DOHH2 (cell line): ENCODE results near the gene SLC48A1.

ENCODE experiments used
- H3F3A ChIP-seq: fragments of 200-600 bp; sonication (generic), shearing (Covaris generic); 2 replicates; pipeline ENCODE4 v1.6.0; 2016; ENCODE audit warnings: antibody characterized with exemption, mild to moderate bottlenecking; ENCODE audit not compliant: control insufficient read depth, insufficient read depth
- H3K27ac ChIP-seq: fragments of 200-600 bp; sonication (generic); 2 replicates; pipeline ENCODE4 v1.5.1; 2014; ENCODE audit warnings: low read depth, mild to moderate bottlenecking, low read length, moderate library complexity
- H3K27me3 ChIP-seq: fragments of 200-600 bp; sonication (generic); 2 replicates; pipeline ENCODE4 v1.6.1; 2014; ENCODE audit warnings: mild to moderate bottlenecking, low read length, mixed read lengths; ENCODE audit not compliant: control insufficient read depth
- H3K36me3 ChIP-seq: fragments of 200-600 bp; sonication (generic); 2 replicates; pipeline ENCODE4 v1.6.1; 2014; ENCODE audit warnings: mild to moderate bottlenecking, low read length, moderate library complexity, mixed read lengths; ENCODE audit not compliant: control insufficient read depth
- H3K4me1 ChIP-seq: fragments of 200-600 bp; sonication (generic); 2 replicates; pipeline ENCODE4 v1.6.1; 2014; ENCODE audit warnings: mild to moderate bottlenecking, low read length, mixed read lengths; ENCODE audit not compliant: control insufficient read depth
- H3K4me2 ChIP-seq: fragments of 200-600 bp; sonication (generic); 2 replicates; pipeline ENCODE4 v1.6.0; 2014; ENCODE audit warnings: mild to moderate bottlenecking, low read length, moderate library complexity
- H3K4me3 ChIP-seq: fragments of 200-600 bp; sonication (generic); 2 replicates; pipeline ENCODE4 v1.5.1; 2014; ENCODE audit warnings: mild to moderate bottlenecking, low read length, mixed read lengths
- H3K79me2 ChIP-seq: fragments of 200-600 bp; sonication (generic); 2 replicates; pipeline ENCODE4 v1.6.1; 2014; ENCODE audit warnings: mild to moderate bottlenecking, low read length, mixed read lengths; ENCODE audit not compliant: control insufficient read depth
- H3K9me2 ChIP-seq: fragments of 200-600 bp; sonication (generic); replicated peaks from 2 replicates; pipeline ENCODE4 v1.6.1; 2014; ENCODE audit warnings: mild to moderate bottlenecking, low read length, mixed read lengths; ENCODE audit not compliant: control insufficient read depth
- H3K9me3 ChIP-seq: fragments of 200-600 bp; sonication (generic); 2 replicates; pipeline ENCODE4 v1.6.1; 2014; ENCODE audit warnings: antibody characterized with exemption, low read length, mixed read lengths; ENCODE audit not compliant: control insufficient read depth, insufficient read depth
- H4K20me1 ChIP-seq: fragments of 200-600 bp; sonication (generic); 2 replicates; pipeline ENCODE4 v1.6.0; 2014; ENCODE audit warnings: low read depth, mild to moderate bottlenecking, antibody characterized with exemption, low read length, moderate library complexity; ENCODE audit not compliant: control insufficient read depth, insufficient read depth
- CTCF ChIP-seq: fragments of 200-600 bp; sonication (generic); IDR thresholded peaks from one replicate; pipeline ENCODE4 v1.5.1; 2014; ENCODE audit warnings: antibody characterized with exemption, mild to moderate bottlenecking, low read depth, low read length; ENCODE audit not compliant: poor library complexity, severe bottlenecking
- EZH2phosphoT487 ChIP-seq: fragments of 200-600 bp; sonication (generic); IDR thresholded peaks from 2 replicates; pipeline ENCODE4 v1.6.1; 2017; ENCODE audit warnings: borderline replicate concordance, mild to moderate bottlenecking, antibody characterized with exemption, low read length, moderate library complexity, mixed read lengths

Gene SLC48A1

GRCh38 chr12:47789141-47789540 lies 16.1 kb downstream of the SLC48A1 start:
- no peak overlapping the region for H3K4me3 ChIP-seq
- TF ChIP-seq CTCF (no peak), EZH2phosphoT487 (no peak)
- H3K4me2 ChIP-seq: no peak overlapping the region
- H4K20me1 ChIP-seq: no peaks in the 10 kb centered on the region
- H3K4me1 ChIP-seq: no peaks in the 10 kb centered on the region
- H3K9me2 ChIP-seq: no peaks in the 10 kb centered on the region
- H3K27me3 ChIP-seq: no peaks in the 10 kb centered on the region
- no peaks in the 10 kb centered on the region for H3K79me2 ChIP-seq
- no peak overlapping the region for H3K27ac ChIP-seq
- no peaks in the 10 kb centered on the region for H3K9me3 ChIP-seq
- H3F3A ChIP-seq: no peaks in the 10 kb centered on the region
- peaks cover 98% of the 10 kb centered on the region for H3K36me3 ChIP-seq

DNA sequence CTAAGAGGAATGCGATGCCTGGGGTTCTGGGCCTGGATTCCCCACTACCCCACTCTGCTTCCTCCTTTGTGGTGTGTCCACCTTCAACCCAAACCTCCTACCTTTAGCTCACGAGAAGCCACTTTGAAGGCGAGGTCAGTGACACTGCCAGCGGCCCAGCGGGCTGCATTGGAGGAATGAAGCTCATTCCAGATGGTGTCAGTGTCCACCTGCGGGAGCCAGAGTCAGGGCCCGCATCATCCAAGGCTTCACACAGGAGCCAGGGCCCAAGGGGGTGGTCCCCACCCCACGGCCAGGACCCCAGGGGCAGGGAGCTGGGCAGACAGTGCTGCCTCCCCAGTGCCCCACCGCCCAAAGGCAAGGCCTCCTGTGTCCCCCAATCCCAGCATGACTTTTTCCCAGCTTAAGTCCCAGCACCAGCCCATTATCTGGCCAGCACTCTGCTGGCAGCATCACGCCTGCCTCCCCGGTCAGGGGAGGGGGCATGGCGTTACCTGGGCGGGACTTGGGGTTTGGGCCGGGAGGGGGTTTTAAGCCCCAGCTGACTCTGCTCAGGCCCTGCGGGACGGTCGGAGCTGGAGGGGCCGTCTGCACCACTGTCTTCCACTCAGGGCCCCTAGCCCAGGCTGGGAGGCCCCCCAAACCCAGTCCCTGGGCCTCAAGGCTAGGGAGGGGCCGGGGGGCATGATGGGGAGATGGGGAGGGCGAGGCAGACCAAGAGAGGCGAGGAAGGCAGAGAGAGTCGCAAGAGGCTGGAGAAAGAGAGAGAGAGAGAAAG lies 16.9 kb downstream of the SLC48A1 start:
- TF ChIP-seq EZH2phosphoT487 (no peak), CTCF (no peak)
- H4K20me1 ChIP-seq: no peaks in the 10 kb centered on the region
- H3K27ac ChIP-seq: no peak overlapping the region
- H3K79me2 ChIP-seq: no peaks in the 10 kb centered on the region
- H3K9me2 ChIP-seq: no peaks in the 10 kb centered on the region
- H3K27me3 ChIP-seq: no peaks in the 10 kb centered on the region
- H3K36me3 ChIP-seq: peaks cover 98% of the 10 kb centered on the region
- H3K4me3 ChIP-seq: no peak overlapping the region
- H3F3A ChIP-seq: no peaks in the 10 kb centered on the region
- no peak overlapping the region for H3K4me2 ChIP-seq
- H3K4me1 ChIP-seq: no peaks in the 10 kb centered on the region
- no peaks in the 10 kb centered on the region for H3K9me3 ChIP-seq

GRCh38 chr12:47790676-47791350 lies 17.8 kb downstream of the SLC48A1 start:
- Histone ChIP-seq H3K79me2 (no peaks in the 10 kb centered on the region), H3K4me2 (no peak overlapping the region), H3F3A (no peaks in the 10 kb centered on the region), H3K9me2 (no peaks in the 10 kb centered on the region), H3K36me3 (peaks cover 98% of the 10 kb centered on the region), H3K27me3 (no peaks in the 10 kb centered on the region), H3K4me3 (no peak overlapping the region), H3K27ac (no peak overlapping the region), H4K20me1 (no peaks in the 10 kb centered on the region), H3K4me1 (no peaks in the 10 kb centered on the region), H3K9me3 (no peaks in the 10 kb centered on the region)
- TF ChIP-seq EZH2phosphoT487 (no peak), CTCF (no peak)
